ENCODE measurements around the gene HMOX1.

The HMOX1 gene, protein sequence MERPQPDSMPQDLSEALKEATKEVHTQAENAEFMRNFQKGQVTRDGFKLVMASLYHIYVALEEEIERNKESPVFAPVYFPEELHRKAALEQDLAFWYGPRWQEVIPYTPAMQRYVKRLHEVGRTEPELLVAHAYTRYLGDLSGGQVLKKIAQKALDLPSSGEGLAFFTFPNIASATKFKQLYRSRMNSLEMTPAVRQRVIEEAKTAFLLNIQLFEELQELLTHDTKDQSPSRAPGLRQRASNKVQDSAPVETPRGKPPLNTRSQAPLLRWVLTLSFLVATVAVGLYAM

DNA sequence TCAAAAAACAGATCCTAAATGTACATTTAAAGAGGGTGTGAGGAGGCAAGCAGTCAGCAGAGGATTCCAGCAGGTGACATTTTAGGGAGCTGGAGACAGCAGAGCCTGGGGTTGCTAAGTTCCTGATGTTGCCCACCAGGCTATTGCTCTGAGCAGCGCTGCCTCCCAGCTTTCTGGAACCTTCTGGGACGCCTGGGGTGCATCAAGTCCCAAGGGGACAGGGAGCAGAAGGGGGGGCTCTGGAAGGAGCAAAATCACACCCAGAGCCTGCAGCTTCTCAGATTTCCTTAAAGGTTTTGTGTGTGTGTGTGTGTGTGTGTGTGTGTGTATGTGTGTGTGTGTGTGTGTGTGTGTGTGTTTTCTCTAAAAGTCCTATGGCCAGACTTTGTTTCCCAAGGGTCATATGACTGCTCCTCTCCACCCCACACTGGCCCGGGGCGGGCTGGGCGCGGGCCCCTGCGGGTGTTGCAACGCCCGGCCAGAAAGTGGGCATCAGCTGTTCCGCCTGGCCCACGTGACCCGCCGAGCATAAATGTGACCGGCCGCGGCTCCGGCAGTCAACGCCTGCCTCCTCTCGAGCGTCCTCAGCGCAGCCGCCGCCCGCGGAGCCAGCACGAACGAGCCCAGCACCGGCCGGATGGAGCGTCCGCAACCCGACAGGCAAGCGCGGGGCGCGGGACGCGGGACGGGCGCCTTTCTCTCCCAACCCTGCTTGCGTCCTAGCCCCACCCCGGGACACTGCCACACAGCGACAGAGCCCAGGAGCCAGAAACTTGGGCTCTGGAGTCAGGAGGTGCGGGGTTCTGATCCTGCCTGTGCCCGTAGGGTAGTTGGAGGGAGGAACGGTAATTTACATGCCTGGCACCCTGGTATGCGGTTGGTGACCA, at the start of gene HMOX1:
Gene HMOX1, plus strand, starts transcription at position 560 of the 887 bp plus-strand sequence. Its CDS starts 78 bp downstream, at position 638.
- peak within 1 kb of the TSS; percentile 59 for H3K4me3 ChIP-seq (replicated peaks; ENCODE audit: low read depth, low read length)
- DNase-seq (ENCODE audit: extremely low read depth, low read depth), result peak; percentile 20
- TF ChIP-seq, protein P1, sequence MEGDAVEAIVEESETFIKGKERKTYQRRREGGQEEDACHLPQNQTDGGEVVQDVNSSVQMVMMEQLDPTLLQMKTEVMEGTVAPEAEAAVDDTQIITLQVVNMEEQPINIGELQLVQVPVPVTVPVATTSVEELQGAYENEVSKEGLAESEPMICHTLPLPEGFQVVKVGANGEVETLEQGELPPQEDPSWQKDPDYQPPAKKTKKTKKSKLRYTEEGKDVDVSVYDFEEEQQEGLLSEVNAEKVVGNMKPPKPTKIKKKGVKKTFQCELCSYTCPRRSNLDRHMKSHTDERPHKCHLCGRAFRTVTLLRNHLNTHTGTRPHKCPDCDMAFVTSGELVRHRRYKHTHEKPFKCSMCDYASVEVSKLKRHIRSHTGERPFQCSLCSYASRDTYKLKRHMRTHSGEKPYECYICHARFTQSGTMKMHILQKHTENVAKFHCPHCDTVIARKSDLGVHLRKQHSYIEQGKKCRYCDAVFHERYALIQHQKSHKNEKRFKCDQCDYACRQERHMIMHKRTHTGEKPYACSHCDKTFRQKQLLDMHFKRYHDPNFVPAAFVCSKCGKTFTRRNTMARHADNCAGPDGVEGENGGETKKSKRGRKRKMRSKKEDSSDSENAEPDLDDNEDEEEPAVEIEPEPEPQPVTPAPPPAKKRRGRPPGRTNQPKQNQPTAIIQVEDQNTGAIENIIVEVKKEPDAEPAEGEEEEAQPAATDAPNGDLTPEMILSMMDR (IDR thresholded peaks at IDR 0.05; ENCODE audit: low read depth, low read length, missing control alignments), result no peak

DNA sequence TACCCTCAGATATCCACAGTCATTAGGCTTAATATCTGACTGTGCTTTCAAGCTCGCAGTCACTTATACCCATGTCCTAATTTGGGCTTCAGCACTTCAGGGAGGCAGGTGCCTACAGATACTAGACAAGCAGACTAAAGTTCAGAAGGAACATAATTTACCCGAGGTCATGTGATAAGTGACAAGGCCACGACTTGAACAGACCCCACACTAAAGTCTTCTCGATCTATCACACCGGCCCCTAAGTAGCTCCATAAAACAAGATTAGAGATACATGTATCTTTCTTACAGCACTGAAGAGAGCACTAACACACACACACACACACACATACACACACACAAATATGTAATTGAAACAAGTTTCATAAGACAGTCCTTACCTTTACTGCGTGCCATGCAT, 48.6 kb upstream of the HMOX1 start:
- TF ChIP-seq, protein P1 (IDR thresholded peaks at IDR 0.05; ENCODE audit: low read depth, low read length, missing control alignments), result no peak
- DNase-seq (ENCODE audit: extremely low read depth, low read depth), result no peak
- no peak overlapping the region for H3K4me3 ChIP-seq (replicated peaks; ENCODE audit: low read depth, low read length)

DNA sequence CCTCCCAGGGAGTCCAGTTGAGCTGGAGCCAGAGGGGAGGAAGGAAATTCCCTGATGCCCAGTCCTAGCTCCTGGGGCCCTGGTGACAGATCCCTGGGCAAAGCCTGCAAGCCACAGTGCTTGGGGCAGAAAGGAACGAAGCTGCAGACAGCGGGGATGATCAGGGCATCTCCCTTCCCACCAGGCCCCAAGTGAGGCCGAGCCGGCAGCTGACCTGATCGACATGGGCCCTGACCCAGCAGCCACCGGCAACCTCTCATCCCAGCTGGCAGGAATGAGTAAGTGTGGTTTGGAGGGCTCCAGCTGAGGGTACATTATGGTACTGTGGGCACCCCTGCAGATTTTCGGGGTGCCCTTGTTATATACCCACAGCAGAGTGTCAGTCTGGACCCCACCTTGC, 47.7 kb upstream of the HMOX1 start:
- no peak for DNase-seq (ENCODE audit: extremely low read depth, low read depth)
- TF ChIP-seq, protein P1 (IDR thresholded peaks at IDR 0.05; ENCODE audit: low read depth, low read length, missing control alignments), result no peak
- no peak overlapping the region for H3K4me3 ChIP-seq (replicated peaks; ENCODE audit: low read depth, low read length)

DNA sequence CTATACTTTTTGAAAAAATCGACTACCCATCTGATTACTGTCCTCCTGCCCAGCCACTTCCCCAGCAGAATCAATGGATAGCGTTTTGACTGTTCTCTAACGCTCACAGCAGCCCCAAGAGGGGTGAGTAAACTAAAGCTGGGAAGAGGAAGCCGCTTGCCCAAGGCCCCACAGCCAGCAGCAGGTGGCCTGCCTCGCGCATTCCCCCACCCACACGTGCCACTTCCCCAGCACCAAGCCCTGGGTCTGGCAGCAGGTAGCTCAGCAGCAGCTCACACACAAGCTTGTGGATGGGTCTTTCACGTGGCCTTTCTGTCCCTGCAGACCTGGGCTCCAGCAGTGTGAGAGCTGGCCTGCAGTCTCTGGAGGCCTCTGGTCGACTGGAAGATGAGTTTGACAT, 46.9 kb upstream of the HMOX1 start:
- TF ChIP-seq, protein P1 (IDR thresholded peaks at IDR 0.05; ENCODE audit: low read depth, low read length, missing control alignments), result no peak
- H3K4me3 ChIP-seq (replicated peaks; ENCODE audit: low read depth, low read length), result no peak overlapping the region
- DNase-seq (ENCODE audit: extremely low read depth, low read depth), result no peak

DNA sequence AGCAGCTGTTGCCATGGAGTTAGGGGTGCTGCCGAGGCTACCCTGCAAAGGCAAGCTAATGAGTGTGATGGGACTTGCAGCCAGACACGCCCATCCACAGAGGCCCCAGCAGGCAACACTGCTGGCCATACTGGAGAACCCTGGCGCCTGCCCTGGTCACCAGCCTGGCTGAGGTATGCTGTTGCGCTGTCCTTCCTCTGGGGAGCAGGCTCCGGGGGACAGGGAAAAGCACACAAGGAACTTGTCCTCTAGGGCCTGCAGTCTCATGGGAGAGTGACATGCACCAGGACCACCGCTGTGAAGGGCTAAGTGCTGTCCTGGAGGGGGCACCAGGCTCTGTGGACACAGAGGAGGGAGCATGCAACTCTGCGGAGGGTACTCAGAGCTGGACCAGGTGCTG, 45.4 kb upstream of the HMOX1 start:
- no peak overlapping the region for H3K4me3 ChIP-seq (replicated peaks; ENCODE audit: low read depth, low read length)
- no peak for DNase-seq (ENCODE audit: extremely low read depth, low read depth)
- TF ChIP-seq, protein P1 (IDR thresholded peaks at IDR 0.05; ENCODE audit: low read depth, low read length, missing control alignments), result no peak

DNA sequence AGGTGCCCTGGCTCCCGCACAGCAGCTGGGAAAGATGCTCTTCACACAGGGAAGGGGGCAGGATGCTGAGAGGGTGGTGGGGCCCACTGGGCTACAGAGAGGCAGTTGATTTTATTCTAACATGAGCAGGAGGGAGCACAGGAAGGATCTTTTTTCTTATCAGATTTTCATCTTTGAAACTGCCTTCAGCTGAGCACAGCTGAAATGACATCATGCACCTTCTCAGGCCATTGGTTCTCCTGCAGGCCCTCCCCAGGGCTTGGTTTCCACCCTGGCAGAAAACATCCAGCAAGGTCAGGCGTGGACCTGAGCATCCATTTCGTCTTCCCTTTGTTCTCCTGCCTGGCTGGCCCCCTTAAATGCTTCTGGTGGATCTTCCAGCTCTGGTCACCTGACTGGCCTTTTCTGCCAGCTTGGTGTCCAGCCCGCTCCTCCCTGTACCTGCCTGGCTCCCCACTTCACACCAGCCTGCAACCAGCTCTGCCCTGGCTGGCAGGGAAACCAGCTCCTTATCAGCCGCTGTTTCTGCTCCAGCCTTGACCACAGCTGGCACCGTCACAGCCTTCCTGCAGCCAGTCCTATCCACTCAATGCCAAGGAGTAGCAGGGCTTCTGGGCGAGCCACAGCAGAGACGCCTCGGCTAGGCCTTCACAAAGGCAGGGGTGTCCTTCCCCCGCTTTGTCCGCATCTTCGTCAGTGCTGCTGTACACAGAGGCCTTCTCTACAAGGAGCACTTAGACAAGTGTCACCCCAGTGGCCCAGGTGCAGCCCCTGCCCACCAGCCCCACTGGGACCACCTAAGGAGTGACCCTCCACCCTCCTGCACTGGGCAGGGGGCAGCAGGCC, 44.7 kb upstream of the HMOX1 start:
- DNase-seq (ENCODE audit: extremely low read depth, low read depth), result no peak
- TF ChIP-seq, protein P1 (IDR thresholded peaks at IDR 0.05; ENCODE audit: low read depth, low read length, missing control alignments), result no peak
- no peak overlapping the region for H3K4me3 ChIP-seq (replicated peaks; ENCODE audit: low read depth, low read length)

Measured in HFF-Myc (cell line).